GM12872 (cell line): ENCODE data around the gene ONECUT2.

Experiments
- TF ChIP-seq, protein P1 (sequence below): IDR thresholded peaks from 3 replicates; pipeline ENCODE4 v1.5.1; 2011; ENCODE audit warnings: low read depth, mild to moderate bottlenecking, low read length, moderate library complexity; ENCODE audit not compliant: insufficient read depth

ONECUT2 gene

DNA sequence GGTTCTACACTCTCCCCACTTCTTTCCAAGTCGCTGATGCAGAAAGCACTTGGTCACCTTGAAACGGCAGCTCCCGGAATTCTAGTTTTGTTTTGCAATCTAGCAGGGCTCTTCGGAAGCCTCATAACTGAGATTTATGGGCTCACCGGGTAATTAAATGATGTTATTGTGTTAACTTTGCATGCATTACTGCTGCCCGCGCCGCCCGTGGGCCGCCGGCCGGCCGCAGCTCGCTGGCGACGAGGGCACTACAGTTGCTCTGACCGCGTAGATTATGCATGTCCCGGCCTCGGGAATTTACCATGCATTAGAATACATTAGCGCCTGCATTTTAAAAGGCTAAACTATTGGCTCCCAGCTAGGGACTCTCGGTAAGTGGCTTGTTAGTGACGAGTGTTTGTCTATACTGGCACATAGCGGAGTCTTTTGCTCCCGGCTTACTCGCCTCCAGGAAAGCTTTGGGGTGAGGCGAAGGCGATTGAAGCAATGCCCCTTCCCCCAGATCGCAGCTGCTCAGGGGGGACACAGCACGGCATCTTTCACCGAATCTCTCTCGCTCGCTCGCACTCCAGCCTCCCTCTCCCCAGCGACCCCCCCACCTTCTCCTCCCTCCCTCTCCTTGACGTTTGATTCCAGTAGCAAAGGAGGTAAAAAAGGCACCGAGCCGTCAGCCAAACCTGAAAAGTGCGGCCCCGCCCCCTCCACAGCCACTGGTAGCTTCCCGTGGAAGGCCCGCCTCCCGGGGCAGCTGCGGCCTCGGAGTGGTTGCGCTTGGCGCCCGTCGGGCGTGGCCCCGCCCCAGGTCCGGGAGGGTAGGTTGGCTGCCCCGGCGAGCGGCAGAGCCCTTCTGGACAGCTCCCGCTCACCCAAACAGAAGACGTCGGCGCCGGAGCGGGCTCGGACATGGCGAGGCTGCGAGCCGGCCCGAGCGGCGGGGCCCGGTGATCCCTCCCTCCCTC, at the start of gene ONECUT2:
Gene ONECUT2, plus strand, starts transcription at position 839 of the 959 bp plus-strand sequence. CDS start 343 bp downstream, outside the sequence.
- TF ChIP-seq, protein P1, sequence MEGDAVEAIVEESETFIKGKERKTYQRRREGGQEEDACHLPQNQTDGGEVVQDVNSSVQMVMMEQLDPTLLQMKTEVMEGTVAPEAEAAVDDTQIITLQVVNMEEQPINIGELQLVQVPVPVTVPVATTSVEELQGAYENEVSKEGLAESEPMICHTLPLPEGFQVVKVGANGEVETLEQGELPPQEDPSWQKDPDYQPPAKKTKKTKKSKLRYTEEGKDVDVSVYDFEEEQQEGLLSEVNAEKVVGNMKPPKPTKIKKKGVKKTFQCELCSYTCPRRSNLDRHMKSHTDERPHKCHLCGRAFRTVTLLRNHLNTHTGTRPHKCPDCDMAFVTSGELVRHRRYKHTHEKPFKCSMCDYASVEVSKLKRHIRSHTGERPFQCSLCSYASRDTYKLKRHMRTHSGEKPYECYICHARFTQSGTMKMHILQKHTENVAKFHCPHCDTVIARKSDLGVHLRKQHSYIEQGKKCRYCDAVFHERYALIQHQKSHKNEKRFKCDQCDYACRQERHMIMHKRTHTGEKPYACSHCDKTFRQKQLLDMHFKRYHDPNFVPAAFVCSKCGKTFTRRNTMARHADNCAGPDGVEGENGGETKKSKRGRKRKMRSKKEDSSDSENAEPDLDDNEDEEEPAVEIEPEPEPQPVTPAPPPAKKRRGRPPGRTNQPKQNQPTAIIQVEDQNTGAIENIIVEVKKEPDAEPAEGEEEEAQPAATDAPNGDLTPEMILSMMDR = no peak

GRCh38 chr18:57389271-57389670, 45.9 kb upstream of the ONECUT2 start:
- TF ChIP-seq, protein P1 = no peak

GRCh38 chr18:57390044-57390443, 45.1 kb upstream of the ONECUT2 start:
- TF ChIP-seq, protein P1 = no peak

GRCh38 chr18:57397440-57398132, 37.6 kb upstream of the ONECUT2 start:
- TF ChIP-seq, protein P1 = no peak

DNA sequence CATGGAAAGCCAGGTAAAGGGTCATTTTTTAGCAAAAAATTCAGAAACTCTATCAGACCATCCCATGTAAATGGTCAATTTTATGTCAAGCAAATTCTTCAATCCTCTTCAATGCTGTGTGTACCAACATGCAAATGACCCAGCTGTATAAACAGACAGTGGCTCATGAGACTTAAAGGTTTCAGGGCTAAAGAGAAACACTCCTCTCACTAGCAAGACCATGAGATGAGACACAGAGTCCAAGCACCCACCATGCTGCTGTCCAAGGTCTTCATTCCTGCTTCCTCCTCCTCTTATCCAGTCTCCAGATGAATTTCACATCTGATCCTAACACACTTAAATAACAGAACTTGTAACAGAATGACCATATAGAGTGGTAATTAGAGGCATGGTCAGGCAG, 30.8 kb upstream of the ONECUT2 start:
- TF ChIP-seq, protein P1 = no peak

DNA sequence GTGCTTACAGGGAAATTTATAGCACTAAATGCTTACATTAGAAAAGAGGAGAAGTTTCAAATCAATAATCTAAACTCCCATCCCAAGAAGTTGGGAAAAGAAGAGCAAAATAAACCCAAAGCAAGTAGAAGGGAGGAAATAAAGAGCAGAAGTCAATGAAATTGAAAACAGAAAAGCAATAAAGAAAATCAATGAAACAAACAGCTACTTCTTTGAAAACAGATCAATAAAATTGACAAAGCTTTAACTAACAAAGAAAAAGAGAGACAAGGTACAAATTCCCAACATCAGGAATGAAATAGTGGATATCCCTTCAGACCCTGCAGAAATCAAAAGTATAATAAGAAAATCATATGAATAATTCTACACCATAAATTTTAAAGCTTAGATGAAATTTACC, 25.5 kb upstream of the ONECUT2 start:
- TF ChIP-seq, protein P1 = no peak

GRCh38 chr18:57410749-57411148, 24.4 kb upstream of the ONECUT2 start:
- TF ChIP-seq, protein P1 = no peak
